ENCODE measurements around the gene TIGD1. TPM values are rescaled to one million over a fixed set of nuclear protein-coding genes. Genes with fewer than 3 reads are reported as not detected.

The TIGD1 gene
- total and polyA plus RNA-seq, 7 donors: 0.23 to 4.2 (median 3.0) TPM

GRCh38 chr2:232567721-232568120 is 17.4 kb upstream of the TIGD1 start:
- Histone ChIP-seq H3K36me3 (peaks cover 53 to 100% (median 58%) of the 10 kb centered on the region in 4 donors), H3K9me3 (no peaks in the 10 kb centered on the region)

GRCh38 chr2:232563580-232563979 is 13.2 kb upstream of the TIGD1 start:
- no peak for TF ChIP-seq CTCF (IDR thresholded peaks at IDR 0.05)
- no peak for TF ChIP-seq POLR2A (IDR thresholded peaks at IDR 0.05)
- no peak for TF ChIP-seq EP300 (IDR thresholded peaks at IDR 0.05)
- TF ChIP-seq POLR2AphosphoS5 (IDR thresholded peaks at IDR 0.05): no peak
- no peaks in the 10 kb centered on the region for H3K4me1 ChIP-seq
- H3K36me3 ChIP-seq: peaks cover 43 to 96% (median 48%) of the 10 kb centered on the region in 4 donors
- no peak overlapping the region for H3K27ac ChIP-seq
- 51 to 64% methylated on average over 3 of the region's 3 CpGs for WGBS, 2 donors
- no peaks in the 10 kb centered on the region for H3K9me3 ChIP-seq
- H3K27me3 ChIP-seq: no peaks in the 10 kb centered on the region
- no peak for DNase-seq
- no peak overlapping the region for H3K4me3 ChIP-seq
- intact Hi-C loops (cut with DNase I): no loop called here

More at GRCh38 chr2:232567721-232568120, 17.4 kb upstream of the TIGD1 start:
- TF ChIP-seq CTCF (IDR thresholded peaks at IDR 0.05): no peak
- TF ChIP-seq POLR2A (IDR thresholded peaks at IDR 0.05): no peak
- TF ChIP-seq EP300 (IDR thresholded peaks at IDR 0.05): no peak
- TF ChIP-seq POLR2AphosphoS5 (IDR thresholded peaks at IDR 0.05): no peak
- no peaks in the 10 kb centered on the region for H3K4me1 ChIP-seq
- intact Hi-C loops (cut with DNase I): no loop called here
- no peaks in the 10 kb centered on the region for H3K27me3 ChIP-seq
- no peak overlapping the region for H3K27ac ChIP-seq
- no peak overlapping the region for H3K4me3 ChIP-seq
- DNase-seq: no peak

DNA sequence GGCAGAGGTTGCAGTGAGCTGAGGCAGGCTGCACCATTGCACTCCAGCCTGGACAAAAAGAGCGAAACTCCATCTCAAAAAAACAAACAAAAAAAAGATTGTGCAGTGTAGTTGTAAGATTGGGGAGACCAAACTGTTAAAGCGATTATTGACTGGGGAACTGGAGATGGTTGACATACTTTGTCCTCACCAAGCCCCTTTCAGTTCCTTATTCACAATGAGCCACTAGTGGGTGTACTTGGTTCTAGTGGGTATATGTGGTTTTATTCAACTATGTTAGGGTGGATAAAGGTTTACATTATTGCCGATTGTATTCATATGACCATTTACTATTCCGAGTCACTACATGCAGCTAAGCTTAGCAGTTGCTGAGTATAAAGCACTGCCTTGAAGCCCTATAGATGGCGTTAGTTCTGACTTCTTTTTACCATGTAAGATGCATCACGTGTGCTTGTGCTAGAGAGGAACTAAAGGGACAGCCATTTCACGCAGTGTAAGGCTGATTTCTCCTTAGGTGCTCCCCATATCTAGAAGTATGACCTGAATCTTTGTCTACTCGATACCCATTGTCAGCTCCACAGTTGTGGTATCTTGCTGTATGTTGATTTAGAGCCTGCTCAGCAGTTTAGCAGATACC is 12.3 kb upstream of the TIGD1 start:
- DNase-seq: no peak
- H3K27ac ChIP-seq: no peak overlapping the region
- no peaks in the 10 kb centered on the region for H3K27me3 ChIP-seq
- WGBS, 2 donors: 77 to 85% methylated on average over 8 of the region's 8 CpGs
- TF ChIP-seq POLR2A (IDR thresholded peaks at IDR 0.05) (no peak), EP300 (IDR thresholded peaks at IDR 0.05) (no peak), POLR2AphosphoS5 (IDR thresholded peaks at IDR 0.05) (no peak), CTCF (IDR thresholded peaks at IDR 0.05) (no peak)
- H3K4me3 ChIP-seq: no peak overlapping the region
- no peaks in the 10 kb centered on the region for H3K9me3 ChIP-seq
- intact Hi-C loops (cut with DNase I): no loop called here
- H3K36me3 ChIP-seq: peaks cover 35 to 96% (median 47%) of the 10 kb centered on the region in 4 donors
- no peaks in the 10 kb centered on the region for H3K4me1 ChIP-seq

- TF ChIP-seq POLR2A (IDR thresholded peaks at IDR 0.05): no peak
- no peak for TF ChIP-seq POLR2AphosphoS5 (IDR thresholded peaks at IDR 0.05)
- no peak for TF ChIP-seq EP300 (IDR thresholded peaks at IDR 0.05)
- TF ChIP-seq CTCF (IDR thresholded peaks at IDR 0.05): no peak
- intact Hi-C loops (cut with DNase I): no loop called here
- 80 to 87% methylated on average over 3 of the region's 3 CpGs for WGBS, 2 donors
Measured at GRCh38 chr2:232556426-232556825, 6.1 kb upstream of the TIGD1 start.

More at GRCh38 chr2:232556426-232556825, 6.1 kb upstream of the TIGD1 start:
- DNase-seq: no peak
- Histone ChIP-seq H3K9me3 (no peaks in the 10 kb centered on the region), H3K27me3 (no peaks in the 10 kb centered on the region), H3K4me3 (no peak overlapping the region), H3K36me3 (peaks cover 9 to 54% (median 18%) of the 10 kb centered on the region in 4 donors), H3K27ac (no peak overlapping the region), H3K4me1 (peaks cover 0 to 20% (median 12%) of the 10 kb centered on the region in 4 donors)
